Vagina (tissue), 2 donors: Measurements from ENCODE around the gene PITX2. TPM values are rescaled to one million over a fixed set of nuclear protein-coding genes. Genes with fewer than 3 reads are reported as not detected.

Source experiments
- DNase-seq, 2 donors: peaks; one replicate each; pipeline ENCODE4 v3.0.0-alpha.2; 2017; ENCODE audit errors: extremely low spot score in 2 of 2
- H3K27ac ChIP-seq: fragments of 200-600 bp; sonication (generic); one replicate; pipeline ENCODE4 v1.5.1; 2019
- H3K27me3 ChIP-seq: fragments of 200-600 bp; sonication (generic); one replicate; pipeline ENCODE4 v1.5.1; 2019
- H3K36me3 ChIP-seq, 2 donors: fragments of 200-600 bp; sonication (generic); one replicate each; pipeline ENCODE4 v1.5.1; 2017 to 2019
- H3K4me1 ChIP-seq: fragments of 200-600 bp; sonication (generic); one replicate; pipeline ENCODE4 v1.5.1; 2019
- H3K4me3 ChIP-seq, 2 donors: fragments of 200-600 bp; sonication (generic); 1 replicate in 1 of 2; 2 replicates in 1 of 2; pipeline ENCODE4 v1.5.1; 2016 to 2019
- H3K9me3 ChIP-seq: fragments of 200-600 bp; sonication (generic); one replicate; pipeline ENCODE4 v1.5.1; 2019
- CTCF ChIP-seq, 3 experiments: fragments of 450-650 bp in 2 of 3; fragments of 200-600 bp in 1 of 3; sonication (generic) in 1 of 3; IDR thresholded peaks; one replicate each; pipeline ENCODE4 v1.5.1; 2017 to 2019; ENCODE audit warnings: antibody characterized with exemption in 3 of 3, mild to moderate bottlenecking in 2 of 3, moderate library complexity in 2 of 3
- POLR2A ChIP-seq, 2 donors: fragments of 450-650 bp; IDR thresholded peaks; one replicate each; pipeline ENCODE4 v1.6.1; 2017; ENCODE audit warnings: antibody characterized with exemption in 2 of 2, mild to moderate bottlenecking in 2 of 2, moderate library complexity in 2 of 2
- POLR2AphosphoS5 ChIP-seq, 2 donors: sonication (generic); formaldehyde crosslinking; IDR thresholded peaks; one replicate each; pipeline ENCODE4 v1.9.0; 2017; ENCODE audit warnings: antibody characterized with exemption in 2 of 2, mild to moderate bottlenecking in 2 of 2, low read depth in 1 of 2; ENCODE audit not compliant: insufficient read depth in 1 of 2
- intact Hi-C: fragments of 100-400 bp; cut with DNase I; formaldehyde crosslinking; loops from one replicate; pipeline ENCODE4 v1.15.1; 2023
- total RNA-seq: library from RNA; depleted of rRNA; stranded (reverse); fragments of >200 nt; gene quantifications from one replicate; pipeline ENCODE4 v1.2.3, GENCODE V29; 2016

The PITX2 gene
- total RNA-seq, 1 donor from 2014 or later, result 6.6 TPM

GRCh38 chr4:110666030-110666429 lies 43.2 kb upstream of the PITX2 start:
- no peaks in the 10 kb centered on the region for H3K36me3 ChIP-seq
- no peaks in the 10 kb centered on the region for H3K9me3 ChIP-seq
- H3K27me3 ChIP-seq, result no peaks in the 10 kb centered on the region
- H3K27ac ChIP-seq, result no peak overlapping the region
- H3K4me1 ChIP-seq, result no peaks in the 10 kb centered on the region
- no peak for TF ChIP-seq CTCF (IDR thresholded peaks at IDR 0.05)
- TF ChIP-seq POLR2A (IDR thresholded peaks at IDR 0.05), result no peak
- no peak for TF ChIP-seq POLR2AphosphoS5 (IDR thresholded peaks at IDR 0.05; ENCODE audit: insufficient read depth in 1 of 2, low read depth in 1 of 2)
- H3K4me3 ChIP-seq, result no peak overlapping the region
- intact Hi-C loops, result no loop called here
- no peak for DNase-seq

- Histone ChIP-seq H3K4me1 (no peaks in the 10 kb centered on the region), H3K9me3 (no peaks in the 10 kb centered on the region), H3K4me3 (no peak overlapping the region), H3K36me3 (no peaks in the 10 kb centered on the region), H3K27ac (no peak overlapping the region), H3K27me3 (no peaks in the 10 kb centered on the region)
- intact Hi-C loops, result no loop called here
- DNase-seq, result no peak
- no peak for TF ChIP-seq POLR2AphosphoS5 (IDR thresholded peaks at IDR 0.05; ENCODE audit: insufficient read depth in 1 of 2, low read depth in 1 of 2)
- TF ChIP-seq CTCF (IDR thresholded peaks at IDR 0.05), result no peak
Observed at GRCh38 chr4:110663738-110664444, 41.0 kb upstream of the PITX2 start.

- H3K27ac ChIP-seq, result no peak overlapping the region
- DNase-seq, result no peak
- no peaks in the 10 kb centered on the region for H3K9me3 ChIP-seq
- no peaks in the 10 kb centered on the region for H3K4me1 ChIP-seq
- intact Hi-C loops, result no loop called here
- H3K36me3 ChIP-seq, result no peaks in the 10 kb centered on the region
- no peak overlapping the region for H3K4me3 ChIP-seq
- H3K27me3 ChIP-seq, result no peaks in the 10 kb centered on the region
- TF ChIP-seq CTCF (IDR thresholded peaks at IDR 0.05), result no peak
- TF ChIP-seq POLR2A (IDR thresholded peaks at IDR 0.05), result no peak
- TF ChIP-seq POLR2AphosphoS5 (IDR thresholded peaks at IDR 0.05; ENCODE audit: insufficient read depth in 1 of 2, low read depth in 1 of 2), result no peak
Observed at GRCh38 chr4:110663206-110663605, 40.3 kb upstream of the PITX2 start.

- Histone ChIP-seq H3K27me3 (no peaks in the 10 kb centered on the region), H3K4me3 (no peak overlapping the region), H3K36me3 (no peaks in the 10 kb centered on the region), H3K4me1 (no peaks in the 10 kb centered on the region), H3K9me3 (no peaks in the 10 kb centered on the region), H3K27ac (no peak overlapping the region)
- no peak for DNase-seq
- TF ChIP-seq CTCF (IDR thresholded peaks at IDR 0.05), result no peak
- intact Hi-C loops, result no loop called here
Observed at GRCh38 chr4:110660755-110661154, 37.9 kb upstream of the PITX2 start.

GRCh38 chr4:110654254-110654635 lies 31.4 kb upstream of the PITX2 start:
- DNase-seq, result no peak
- H3K27me3 ChIP-seq, result no peaks in the 10 kb centered on the region
- TF ChIP-seq CTCF (IDR thresholded peaks at IDR 0.05) (no peak), POLR2AphosphoS5 (IDR thresholded peaks at IDR 0.05; ENCODE audit: insufficient read depth in 1 of 2, low read depth in 1 of 2) (no peak), POLR2A (IDR thresholded peaks at IDR 0.05) (no peak)
- H3K4me3 ChIP-seq, result no peak overlapping the region
- no peaks in the 10 kb centered on the region for H3K36me3 ChIP-seq
- no peaks in the 10 kb centered on the region for H3K9me3 ChIP-seq
- no peak overlapping the region for H3K27ac ChIP-seq
- intact Hi-C loops, result no loop called here
- H3K4me1 ChIP-seq, result no peaks in the 10 kb centered on the region
